HS-27A (cell line): ENCODE results near the gene FASTK.
"Not testable (repeated sequence)": the region's sequence is repeated elsewhere in the genome, so short reads cannot be mapped to it uniquely, and the experiment has no call there.

ENCODE experiments used
- DNase-seq: peaks from one replicate; pipeline ENCODE4 v3.0.0-alpha.2; 2012; ENCODE audit warnings: low read depth, missing footprints

The FASTK gene

DNA sequence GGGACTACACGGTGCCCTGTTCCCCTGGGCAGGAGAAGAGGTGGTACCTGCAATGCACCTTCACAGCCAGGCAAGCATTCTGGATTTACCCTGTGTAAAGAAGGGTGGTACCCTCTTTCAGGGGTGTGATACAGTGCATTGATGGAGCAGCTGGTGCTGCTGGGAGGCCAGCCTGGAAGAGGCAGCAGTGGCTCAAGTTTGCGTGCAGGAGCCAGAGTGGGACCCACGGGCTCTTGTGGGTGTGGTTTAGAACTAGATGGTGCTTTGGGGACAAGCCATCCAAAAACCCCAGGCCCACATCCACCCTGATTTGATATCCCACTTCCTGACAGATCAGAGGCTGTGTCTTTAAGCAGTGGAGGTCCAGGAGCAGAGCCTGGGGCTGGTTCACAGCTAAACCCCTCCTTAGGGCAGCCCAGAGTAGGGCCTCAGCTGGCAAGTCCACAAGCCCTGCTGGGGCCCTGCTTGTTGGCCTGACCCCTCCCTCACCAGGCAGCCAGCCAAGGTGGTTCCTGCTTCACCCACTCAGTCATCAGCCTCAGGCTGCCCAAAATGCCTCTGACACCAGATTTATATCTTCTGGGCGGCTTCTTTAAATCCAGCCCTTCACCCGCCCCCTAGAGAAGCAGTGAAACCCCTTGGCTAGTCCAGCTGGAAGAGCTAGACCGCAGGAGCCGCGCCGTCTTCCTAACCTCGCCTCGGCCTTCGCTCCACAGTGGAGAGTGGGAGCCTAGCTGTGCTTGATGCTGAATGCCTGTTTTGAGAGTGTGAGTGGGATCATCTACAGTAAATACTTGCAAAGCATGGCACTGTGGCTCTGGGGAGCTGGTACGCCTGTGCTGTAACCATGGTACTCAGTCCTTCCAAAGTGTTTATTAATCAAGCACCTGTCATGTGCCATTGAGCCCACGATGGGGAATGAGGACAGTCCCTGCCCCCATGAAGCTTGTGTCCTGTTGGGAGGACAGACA lies 33.7 kb downstream of the FASTK start:
- no peak for DNase-seq

DNA sequence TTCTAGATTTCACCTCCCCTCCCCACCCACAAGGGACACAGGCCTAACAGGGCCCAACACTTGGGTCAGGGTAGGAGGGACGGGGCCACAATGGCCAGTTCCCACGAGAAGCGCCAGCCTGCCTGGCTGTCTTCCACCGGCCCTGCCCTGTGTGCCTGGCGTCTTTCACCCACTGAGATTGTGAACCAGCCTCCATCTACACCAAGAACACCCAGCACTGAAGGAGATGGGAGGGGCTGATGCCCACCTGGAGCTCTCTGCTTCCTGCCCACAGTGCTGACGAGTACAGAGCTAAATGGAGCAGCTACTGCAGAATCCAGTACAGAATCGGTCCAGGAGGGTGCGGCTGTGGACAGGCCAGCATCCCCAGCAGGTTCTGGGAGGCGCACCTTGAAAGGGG lies 34.6 kb downstream of the FASTK start:
- no peak for DNase-seq

DNA sequence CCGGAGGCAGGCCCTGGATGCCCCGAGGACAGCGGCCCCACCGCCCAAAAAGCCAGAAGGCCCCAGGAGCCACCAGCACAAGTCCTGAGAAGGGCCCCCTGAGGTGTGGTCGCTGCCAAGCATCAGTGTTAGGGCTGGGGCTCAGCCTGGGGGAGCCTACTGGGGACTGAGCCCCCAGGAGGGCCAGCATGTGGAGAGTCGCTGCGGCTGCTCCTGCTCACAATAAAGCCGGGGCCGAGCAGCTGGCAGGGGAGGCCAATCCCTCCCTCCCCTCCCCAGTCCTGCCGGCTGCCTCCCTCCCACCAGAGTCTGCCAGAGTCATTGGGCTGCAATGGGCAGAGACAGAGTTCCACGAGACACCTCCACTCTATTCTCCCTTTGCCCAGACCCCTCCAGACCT lies 35.3 kb downstream of the FASTK start:
- DNase-seq = no peak

DNA sequence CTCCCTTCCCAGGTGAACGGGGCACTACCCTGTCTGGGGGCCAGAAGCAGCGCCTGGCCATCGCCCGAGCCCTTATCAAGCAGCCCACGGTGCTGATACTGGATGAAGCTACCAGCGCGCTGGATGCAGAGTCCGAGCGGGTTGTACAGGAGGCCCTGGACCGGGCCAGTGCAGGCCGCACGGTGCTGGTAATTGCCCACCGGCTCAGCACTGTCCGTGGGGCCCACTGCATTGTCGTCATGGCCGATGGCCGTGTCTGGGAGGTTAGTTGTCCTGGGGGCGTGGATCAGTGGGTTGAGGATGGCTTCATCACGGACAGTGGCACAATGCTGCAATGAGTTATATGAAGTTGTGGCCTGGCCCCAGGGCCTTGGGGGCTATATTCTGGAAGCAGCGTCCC lies 36.6 kb downstream of the FASTK start:
- DNase-seq = no peak

DNA sequence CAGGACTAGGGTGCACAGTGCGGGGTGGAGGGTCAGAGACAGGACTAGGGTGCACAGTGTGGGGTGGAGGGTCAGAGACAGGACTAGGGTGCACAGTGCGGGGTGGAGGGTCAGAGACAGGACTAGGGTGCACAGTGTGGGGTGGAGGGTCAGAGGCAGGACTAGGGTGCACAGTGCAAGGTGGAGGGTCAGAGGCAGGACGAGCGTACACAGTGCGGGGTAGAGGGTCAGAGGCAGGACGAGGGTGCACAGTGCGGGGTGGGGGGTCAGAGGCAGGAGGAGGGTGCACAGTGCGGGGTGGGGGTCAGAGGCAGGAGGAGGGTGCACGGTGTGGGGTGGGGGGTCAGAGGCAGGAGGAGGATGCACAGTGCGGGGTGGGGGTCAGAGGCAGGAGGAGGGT lies 37.2 kb downstream of the FASTK start:
- not testable (repeated sequence) for DNase-seq

DNA sequence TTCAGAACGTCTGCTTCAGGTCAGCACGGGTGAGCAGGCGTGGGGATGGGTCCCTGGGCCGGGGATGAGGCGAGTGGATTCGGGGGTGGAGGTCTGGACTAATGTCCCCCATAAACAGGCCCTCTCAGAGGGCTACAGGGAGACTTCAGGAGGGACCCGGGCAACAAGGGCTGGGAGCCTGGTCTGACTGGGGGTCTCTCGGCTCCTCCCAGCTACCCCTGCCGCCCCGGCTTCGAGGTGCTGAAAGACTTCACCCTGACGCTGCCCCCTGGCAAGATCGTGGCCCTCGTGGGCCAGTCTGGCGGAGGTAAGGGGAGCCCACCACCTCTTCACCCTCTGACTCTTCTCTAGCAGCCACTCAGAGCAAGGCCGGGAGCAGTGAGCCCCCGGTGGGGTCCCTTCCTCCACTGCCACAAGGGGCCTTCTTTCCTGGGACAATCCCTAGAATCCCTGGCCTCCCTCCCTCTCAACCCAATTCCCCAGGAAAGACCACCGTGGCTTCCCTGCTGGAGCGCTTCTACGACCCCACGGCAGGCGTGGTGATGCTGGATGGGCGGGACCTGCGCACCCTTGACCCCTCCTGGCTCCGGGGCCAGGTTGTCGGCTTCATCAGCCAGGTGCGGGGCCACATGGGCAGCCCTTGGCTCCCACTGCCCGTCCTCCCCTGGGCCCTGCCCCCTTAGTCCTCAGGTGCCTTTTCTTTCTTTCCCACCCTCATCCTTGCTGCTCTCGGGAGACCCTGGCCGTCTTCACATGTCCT lies 39.8 kb downstream of the FASTK start:
- DNase-seq = no peak

DNA sequence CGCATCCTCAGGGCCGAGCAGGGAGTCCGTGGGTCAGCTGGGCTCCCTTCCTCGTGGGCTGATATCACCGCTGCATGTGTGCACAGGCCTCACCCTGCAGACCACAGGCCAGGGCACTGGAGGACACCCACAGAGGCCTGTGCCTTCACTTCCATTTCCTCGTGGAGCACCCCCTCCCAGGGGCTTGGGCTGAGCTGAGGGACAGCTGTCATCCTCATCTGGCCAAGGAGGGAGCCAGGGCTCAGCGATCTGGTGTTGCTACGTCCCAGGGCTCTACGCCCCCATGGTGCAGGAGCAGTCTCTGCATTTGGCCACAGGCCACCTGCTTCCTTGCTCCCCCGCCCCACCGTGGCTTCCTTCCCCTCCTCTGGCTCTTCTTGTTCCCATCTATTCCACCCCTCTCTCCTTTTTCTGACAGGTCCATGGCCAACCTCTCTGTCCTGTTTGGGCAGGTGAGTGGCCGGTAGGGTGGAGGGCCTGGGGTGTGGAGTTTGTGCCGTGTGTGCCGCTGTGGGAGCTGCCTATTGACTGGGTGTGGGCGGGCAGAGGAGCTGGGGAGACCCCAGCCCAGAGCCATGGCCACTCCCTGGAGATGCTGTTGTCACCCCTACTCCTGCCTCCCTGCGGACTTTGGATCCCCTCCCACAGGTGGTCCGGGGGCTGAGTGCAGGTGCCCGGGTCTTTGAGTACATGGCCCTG lies 40.6 kb downstream of the FASTK start:
- DNase-seq = no peak

DNA sequence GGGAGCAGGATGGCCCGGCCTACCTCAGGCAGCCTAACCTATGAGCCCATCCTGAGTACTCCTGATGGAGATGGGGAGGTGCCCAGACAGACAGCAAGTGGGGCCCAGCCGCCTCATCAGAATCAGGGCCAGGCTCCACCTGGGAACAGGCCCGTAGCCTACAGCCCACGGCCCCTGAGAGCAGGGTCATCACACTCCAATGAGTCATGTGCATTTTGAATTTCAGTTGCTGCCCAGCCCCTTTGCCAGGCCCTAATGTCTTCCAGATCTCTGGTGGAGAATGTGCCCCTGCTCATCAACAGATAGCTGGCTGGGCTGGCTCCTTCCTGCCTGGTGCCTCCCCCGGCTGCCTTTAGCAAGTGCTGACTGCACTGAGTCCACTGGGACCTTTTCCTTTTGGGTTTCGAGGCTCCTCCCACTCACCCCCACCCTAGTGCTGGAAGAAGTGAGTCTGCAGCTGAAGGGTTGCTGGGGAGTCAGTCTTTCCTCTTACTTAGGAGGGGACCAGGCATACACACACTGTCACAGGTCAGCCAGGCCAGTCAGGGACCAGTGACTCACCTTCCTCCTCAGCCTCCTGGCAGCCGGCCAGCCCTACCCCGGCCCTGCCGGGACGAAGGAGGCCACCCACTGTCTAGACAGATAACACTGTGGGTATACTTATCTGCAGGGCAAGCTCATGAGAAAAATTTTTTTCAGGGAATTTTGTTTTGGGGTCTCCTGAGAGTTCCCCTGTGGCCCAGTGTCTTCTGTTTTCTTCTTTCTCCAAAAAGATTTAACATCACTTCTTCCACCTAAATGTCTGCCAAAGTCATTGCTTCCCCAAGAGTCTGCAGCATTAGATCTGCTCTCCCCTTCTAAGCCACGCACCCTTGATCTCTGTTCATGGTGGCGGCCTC lies 41.4 kb downstream of the FASTK start:
- DNase-seq = peak; percentile 65

DNA sequence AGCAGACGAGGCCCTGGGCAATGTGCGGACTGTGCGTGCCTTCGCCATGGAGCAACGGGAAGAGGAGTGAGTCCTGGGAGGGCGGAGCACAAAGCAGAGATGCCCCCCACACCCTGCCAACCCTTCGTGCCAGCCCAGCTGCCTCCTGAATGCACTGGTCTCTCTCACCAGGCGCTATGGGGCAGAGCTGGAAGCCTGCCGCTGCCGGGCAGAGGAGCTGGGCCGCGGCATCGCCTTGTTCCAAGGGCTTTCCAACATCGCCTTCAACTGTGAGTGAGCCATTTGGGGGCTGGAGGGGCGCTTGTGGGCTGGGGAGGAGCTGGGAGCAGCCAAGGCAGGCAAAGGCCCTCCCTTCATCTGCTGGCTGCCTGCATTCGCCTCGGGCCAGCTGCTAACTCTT lies 44.7 kb downstream of the FASTK start:
- DNase-seq = no peak

DNA sequence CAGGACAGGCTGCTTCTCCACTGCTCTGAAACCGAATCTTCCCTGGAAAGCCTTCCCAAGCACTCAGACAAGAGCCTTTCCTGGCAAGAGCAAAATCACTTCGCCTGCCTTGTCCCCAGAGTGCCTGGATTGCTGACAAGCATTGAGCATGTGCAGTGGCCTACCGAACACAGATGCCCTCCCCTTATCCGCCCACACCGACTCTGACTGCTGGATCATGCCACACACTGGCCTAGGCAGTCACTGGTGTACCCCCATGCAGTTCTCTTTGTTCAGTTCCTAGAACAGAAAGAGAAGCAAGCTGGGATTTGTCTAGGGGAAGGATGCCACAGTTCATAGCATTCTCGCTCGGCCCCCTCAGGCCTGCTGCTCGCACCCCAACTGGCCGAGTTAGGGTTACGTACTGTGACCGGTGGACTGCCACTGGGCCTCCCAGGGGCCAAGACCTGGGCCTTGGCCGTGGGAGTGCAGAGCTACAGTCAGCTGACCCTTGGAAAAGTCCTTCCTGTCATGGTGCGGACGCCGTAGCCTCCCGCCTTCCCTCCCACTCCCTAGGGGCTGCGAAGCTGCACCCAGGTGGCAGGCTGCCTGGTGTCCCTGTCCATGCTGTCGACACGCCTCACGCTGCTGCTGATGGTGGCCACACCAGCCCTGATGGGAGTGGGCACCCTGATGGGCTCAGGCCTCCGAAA lies 45.4 kb downstream of the FASTK start:
- DNase-seq = no peak

DNA sequence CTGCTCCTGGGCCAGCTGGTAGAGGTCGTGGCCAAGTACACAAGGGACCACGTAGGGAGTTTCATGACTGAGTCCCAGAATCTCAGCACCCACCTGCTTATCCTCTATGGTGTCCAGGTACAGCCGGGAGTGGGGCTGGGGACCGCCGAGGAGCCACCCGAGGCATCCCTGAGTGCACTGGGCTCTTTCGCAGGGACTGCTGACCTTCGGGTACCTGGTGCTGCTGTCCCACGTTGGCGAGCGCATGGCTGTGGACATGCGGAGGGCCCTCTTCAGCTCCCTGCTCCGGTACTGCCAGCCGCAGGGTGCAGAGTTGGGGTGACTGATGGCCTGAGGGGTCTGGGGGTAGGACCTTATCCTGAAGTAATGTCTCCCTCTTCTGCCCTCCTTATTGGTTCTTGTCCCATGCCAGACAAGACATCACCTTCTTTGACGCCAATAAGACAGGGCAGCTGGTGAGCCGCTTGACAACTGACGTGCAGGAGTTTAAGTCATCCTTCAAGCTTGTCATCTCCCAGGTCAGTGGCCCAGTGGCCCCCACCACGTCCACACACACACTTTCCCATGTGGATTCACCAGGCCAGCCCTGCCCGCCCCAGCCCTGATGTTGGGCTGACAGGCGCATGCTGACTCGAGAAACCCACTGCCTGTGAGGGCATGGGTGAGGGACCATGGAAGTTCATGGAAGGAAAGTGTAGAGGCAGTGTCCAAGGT lies 46.1 kb downstream of the FASTK start:
- no peak for DNase-seq

DNA sequence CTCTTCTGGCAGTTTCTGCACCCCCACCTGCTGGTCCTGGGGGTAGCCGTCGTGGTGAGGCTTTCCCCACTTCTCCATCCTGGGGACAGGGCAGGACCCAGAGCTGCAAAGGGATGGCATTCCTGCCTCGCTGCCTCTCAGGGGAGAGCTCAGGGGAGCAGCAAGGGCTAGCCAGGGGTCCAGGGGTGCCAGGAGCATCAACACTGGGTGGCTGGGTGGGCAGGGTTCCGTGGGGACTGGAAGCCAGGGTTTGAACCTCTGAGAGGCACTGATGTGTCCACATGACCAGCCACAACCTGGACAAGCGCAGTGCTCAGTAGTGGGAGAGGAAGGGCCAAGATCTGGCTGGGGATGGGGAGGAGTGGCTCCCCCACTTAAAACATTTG lies 46.8 kb downstream of the FASTK start:
- DNase-seq = no peak

DNA sequence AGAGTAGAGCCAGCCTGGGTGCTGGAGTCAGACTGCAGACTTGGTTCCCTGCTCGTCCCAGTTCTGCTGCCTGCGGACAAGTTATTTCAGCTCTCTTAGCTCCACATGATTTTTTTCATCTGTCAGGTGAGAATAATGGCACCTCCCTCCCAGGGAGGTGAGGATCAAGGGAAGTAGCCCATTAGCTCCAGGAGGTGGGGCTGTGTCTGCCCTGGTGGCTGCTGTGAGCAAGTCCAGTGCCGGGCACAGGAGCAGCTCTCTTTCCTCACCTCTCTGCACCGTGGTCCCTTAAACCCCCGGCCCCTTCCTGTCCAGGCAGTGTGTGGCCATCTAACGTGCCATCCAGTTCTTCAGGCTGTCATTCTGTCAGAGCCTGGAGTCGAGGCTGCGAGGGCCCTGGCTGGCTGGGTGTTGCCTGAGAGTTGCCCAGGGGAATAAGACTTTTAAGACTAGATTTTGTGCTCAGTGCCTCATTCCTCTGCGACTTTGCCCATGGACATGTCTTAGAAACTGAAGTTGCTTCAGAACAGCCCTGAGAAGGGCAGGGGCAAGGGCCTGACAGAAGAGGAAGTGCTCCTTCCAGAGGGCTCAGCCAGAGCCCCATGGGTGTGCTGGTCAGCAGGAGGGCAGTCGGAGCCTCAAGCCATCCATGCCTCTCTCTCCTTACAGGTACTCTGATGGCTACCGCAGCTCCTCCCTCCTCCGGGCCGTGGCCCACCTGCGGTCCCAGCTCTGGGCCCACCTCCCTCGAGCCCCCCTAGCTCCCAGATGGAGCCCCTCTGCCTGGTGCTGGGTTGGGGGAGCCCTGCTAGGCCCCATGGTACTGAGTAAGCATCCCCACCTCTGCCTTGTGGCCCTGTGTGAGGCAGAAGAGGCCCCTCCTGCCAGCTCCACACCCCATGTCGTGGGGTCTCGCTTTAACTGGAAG lies 47.4 kb downstream of the FASTK start:
- DNase-seq = no peak

DNA sequence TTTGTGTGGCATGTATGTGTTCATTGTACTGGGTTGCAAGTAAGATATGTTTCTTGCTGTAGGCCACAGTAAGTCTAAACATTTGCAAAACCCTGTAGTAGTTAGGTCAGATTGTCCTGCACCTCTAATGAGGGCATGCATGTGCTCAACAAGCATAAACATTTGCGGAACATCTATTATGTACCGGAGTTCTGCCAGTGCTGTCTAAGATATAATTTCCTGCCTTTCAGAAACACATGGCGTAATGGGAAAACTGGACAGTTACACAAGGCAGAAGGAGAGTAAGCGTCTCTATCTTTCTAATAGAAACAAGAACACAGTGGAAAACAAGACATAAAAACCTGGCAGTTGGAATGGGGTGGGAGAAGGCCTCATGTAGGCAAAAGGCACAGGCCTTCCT lies 49.6 kb downstream of the FASTK start:
- DNase-seq = no peak

DNA sequence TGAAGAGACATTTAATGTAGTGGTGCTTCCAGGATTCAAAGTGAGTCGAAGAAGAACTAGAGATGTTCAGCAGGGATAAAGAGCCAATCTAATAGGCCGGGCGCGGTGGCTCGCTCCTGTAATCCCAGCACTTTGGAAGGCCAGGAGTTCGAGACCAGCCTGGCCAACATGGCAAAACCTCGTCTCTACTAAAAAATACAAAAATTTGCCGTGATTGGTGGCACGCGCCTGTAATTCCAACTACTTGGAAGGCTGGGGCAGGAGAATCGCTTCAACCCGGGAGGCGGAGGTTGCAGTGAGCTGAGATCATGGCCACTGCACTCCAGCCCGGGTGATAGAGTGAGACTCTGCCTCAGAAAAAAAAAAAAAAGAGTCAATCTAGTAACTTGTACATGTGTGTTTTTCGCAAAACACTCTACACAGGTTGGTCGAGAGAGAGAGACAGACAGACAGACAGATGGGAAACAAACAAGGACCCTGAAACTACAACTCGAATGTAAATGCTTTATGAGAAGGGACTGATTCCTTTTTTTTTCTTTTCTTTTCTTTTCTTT lies 51.6 kb downstream of the FASTK start:
- DNase-seq = no peak

DNA sequence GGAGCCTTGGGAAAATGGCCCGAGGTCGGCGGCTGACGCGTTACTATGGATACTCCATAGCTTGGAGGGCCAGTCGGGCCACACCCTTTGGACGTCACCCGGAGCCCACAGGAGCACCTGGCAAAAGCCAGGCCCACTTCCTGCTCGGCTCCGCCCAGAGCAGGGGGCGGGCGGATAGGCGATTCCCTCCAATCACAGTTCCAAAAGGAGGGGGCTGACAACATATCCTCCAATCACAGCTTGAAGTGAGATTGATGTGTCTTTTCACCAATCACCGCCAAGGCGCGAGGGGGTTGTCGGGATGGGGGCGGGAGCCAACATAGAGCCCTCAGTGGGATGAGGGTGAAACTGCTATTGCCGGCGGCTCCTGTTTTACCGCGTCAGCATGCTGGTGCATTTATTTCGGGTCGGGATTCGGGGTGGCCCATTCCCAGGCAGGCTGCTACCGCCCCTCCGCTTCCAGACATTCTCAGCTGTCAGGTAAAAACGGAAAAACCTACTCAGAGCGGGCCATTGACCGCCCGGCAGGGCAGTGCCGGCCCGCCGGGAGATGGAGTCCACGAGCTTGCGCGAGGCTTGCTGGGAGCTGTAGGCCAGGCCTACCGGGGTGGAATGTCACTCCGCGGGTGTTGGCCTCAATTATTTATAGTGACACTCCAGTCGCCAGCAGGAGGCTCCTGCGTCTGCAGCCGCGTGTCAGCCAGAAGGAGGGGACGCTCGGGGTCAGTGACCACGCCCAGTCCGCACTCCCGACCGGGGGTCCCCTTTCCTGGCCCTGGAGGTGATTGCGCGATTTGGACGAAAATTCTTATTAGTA lies 52.3 kb downstream of the FASTK start, which contains the start of gene ABCB8:
Gene ABCB8 (plus strand): TSS at position 320 of the 817 bp plus-strand sequence. CDS start 66 bp downstream, at position 386.
- DNase-seq = peak; percentile 94

DNA sequence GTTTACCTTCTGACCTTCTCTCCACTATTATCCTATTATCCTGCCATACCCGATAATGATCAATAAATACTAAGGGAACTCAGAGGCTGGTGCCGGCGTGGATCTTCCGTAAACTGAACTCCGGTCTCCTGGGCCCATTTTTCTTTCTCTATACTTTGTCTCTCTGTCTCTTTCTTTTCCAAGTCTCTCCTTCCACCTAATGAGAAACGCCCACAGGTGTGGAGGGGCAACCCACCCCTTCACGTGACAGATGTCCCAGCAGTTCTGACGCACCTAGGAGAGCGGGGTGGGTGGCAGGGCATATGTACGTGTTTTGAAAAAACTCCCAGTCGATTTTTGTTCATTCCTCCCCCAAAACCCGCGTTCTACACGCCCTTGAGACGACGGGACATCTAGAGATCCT lies 52.9 kb downstream of the FASTK start:
- not testable (repeated sequence) for DNase-seq
